Measurements from ENCODE around the gene NLRP11.
"Not testable (repeated sequence)": the region's sequence is repeated elsewhere in the genome, so short reads cannot be mapped to it uniquely, and the experiment has no call there.

DNA sequence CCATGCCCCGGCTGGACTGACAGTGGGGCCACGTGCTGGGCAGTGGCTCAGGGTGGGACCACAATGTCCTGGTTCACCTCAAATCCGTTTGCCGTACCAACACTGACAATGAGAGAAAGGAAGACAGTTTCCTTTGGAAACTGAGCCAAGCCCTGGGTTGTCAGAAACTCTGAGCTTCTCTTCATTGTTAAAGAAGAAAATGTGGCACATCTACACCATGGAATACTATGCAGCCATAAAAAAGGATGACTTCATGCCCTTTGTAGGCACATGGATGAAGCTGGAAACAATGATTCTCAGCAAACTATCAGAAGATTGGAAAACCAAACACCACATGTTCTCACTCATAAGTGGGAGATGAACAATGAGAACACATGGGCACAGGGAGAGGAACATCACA is 75.0 kb downstream of the NLRP11 start:
- TF ChIP-seq NFRKB (IDR thresholded peaks at IDR 0.05); FOXA1 (IDR thresholded peaks at IDR 0.05); TARDBP (IDR thresholded peaks at IDR 0.05); BHLHE40 (IDR thresholded peaks at IDR 0.05; ENCODE audit: borderline replicate concordance); ELF4 (IDR thresholded peaks at IDR 0.05); SP1 (IDR thresholded peaks at IDR 0.05); SUZ12 (IDR thresholded peaks at IDR 0.05); CTBP1 (IDR thresholded peaks at IDR 0.05; ENCODE audit: borderline replicate concordance); FOXK2 (IDR thresholded peaks at IDR 0.05); L3MBTL2 (conservative IDR thresholded peaks at IDR 0.05): not testable (repeated sequence)

All from HEK293T (cell line).